ENCODE results near the gene ANTKMT. TPM values are rescaled to one million over a fixed set of nuclear protein-coding genes. Genes with fewer than 3 reads are reported as not detected.
"Not testable (repeated sequence)": the region's sequence is repeated elsewhere in the genome, so short reads cannot be mapped to it uniquely, and the experiment has no call there.

ANTKMT gene
- total and polyA plus RNA-seq, 4 donors, result 14.0 to 29.7 (median 19.7) TPM

- no peak for DNase-seq (ENCODE audit: low spot score)
- H3K4me3 ChIP-seq (ENCODE audit: low read depth in 1 of 3, low read length in 3 of 3), result no peak overlapping the region
- peaks cover 12 to 17% (median 15%) of the 10 kb centered on the region in 4 donors for H3K4me1 ChIP-seq (ENCODE audit: control insufficient read depth in 4 of 4, insufficient read depth in 4 of 4, low read length in 3 of 4)
- H3K27ac ChIP-seq (ENCODE audit: low read depth in 1 of 2, low read length in 2 of 2), result no peak overlapping the region
- 91% methylated on average over 15 of the region's 15 CpGs for WGBS
- no peak for TF ChIP-seq NR2F2 (IDR thresholded peaks at IDR 0.05)
- no peak for TF ChIP-seq RXRA (IDR thresholded peaks at IDR 0.05)
- TF ChIP-seq, protein P1, sequence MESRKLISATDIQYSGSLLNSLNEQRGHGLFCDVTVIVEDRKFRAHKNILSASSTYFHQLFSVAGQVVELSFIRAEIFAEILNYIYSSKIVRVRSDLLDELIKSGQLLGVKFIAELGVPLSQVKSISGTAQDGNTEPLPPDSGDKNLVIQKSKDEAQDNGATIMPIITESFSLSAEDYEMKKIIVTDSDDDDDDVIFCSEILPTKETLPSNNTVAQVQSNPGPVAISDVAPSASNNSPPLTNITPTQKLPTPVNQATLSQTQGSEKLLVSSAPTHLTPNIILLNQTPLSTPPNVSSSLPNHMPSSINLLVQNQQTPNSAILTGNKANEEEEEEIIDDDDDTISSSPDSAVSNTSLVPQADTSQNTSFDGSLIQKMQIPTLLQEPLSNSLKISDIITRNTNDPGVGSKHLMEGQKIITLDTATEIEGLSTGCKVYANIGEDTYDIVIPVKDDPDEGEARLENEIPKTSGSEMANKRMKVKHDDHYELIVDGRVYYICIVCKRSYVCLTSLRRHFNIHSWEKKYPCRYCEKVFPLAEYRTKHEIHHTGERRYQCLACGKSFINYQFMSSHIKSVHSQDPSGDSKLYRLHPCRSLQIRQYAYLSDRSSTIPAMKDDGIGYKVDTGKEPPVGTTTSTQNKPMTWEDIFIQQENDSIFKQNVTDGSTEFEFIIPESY (IDR thresholded peaks at IDR 0.05), result no peak
- TF ChIP-seq FOXA1 (IDR thresholded peaks at IDR 0.05), result no peak
- TF ChIP-seq HNF4A (conservative IDR thresholded peaks at IDR 0.05), result no peak
- no peaks in the 10 kb centered on the region for H3K27me3 ChIP-seq (ENCODE audit: control insufficient read depth in 4 of 4, insufficient read depth in 4 of 4, low read length in 3 of 4)
- no peaks in the 10 kb centered on the region for H3K9me3 ChIP-seq (ENCODE audit: control insufficient read depth in 4 of 4, low read length in 3 of 4)
- no peak overlapping the region for H3K9ac ChIP-seq (ENCODE audit: low read depth in 1 of 2, low read length in 2 of 2)
- H3K36me3 ChIP-seq (ENCODE audit: control insufficient read depth in 4 of 4, insufficient read depth in 3 of 4, low read depth in 1 of 4, low read length in 3 of 4), result peaks cover 0 to 7% (median 5%) of the 10 kb centered on the region in 4 donors
Measured at GRCh38 chr16:741986-742629, 21.2 kb downstream of the ANTKMT start.

DNA sequence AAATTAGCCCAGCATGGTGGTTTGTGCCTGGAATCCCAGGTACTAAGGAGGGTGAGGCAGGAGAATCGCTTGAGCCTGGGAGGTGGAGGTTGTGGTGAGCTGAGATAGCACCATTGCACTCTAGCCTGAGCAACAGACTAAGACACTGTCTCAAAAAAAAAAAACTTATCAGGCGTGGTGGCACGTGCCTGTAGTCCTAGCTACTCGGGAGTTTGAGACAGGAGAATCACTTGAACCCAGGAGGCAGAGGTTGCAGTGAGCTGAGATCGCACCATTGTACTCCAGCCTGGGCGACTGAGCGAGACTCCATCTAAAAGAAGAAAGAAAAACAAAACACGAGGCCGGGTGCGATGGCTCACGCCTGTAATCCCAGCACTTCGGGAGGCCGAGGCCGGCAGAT is 21.9 kb downstream of the ANTKMT start:
- H3K4me1 ChIP-seq (ENCODE audit: control insufficient read depth in 4 of 4, insufficient read depth in 4 of 4, low read length in 3 of 4), result peaks cover 12 to 17% (median 15%) of the 10 kb centered on the region in 4 donors
- not testable (repeated sequence) for H3K36me3 ChIP-seq (ENCODE audit: control insufficient read depth in 4 of 4, insufficient read depth in 3 of 4, low read depth in 1 of 4, low read length in 3 of 4); H3K9ac ChIP-seq (ENCODE audit: low read depth in 1 of 2, low read length in 2 of 2); H3K27ac ChIP-seq (ENCODE audit: low read depth in 1 of 2, low read length in 2 of 2); DNase-seq (ENCODE audit: low spot score); H3K9me3 ChIP-seq (ENCODE audit: control insufficient read depth in 4 of 4, low read length in 3 of 4); H3K27me3 ChIP-seq (ENCODE audit: control insufficient read depth in 4 of 4, insufficient read depth in 4 of 4, low read length in 3 of 4); H3K4me3 ChIP-seq (ENCODE audit: low read depth in 1 of 3, low read length in 3 of 3)
- 83% methylated on average over 14 of the region's 14 CpGs for WGBS

DNA sequence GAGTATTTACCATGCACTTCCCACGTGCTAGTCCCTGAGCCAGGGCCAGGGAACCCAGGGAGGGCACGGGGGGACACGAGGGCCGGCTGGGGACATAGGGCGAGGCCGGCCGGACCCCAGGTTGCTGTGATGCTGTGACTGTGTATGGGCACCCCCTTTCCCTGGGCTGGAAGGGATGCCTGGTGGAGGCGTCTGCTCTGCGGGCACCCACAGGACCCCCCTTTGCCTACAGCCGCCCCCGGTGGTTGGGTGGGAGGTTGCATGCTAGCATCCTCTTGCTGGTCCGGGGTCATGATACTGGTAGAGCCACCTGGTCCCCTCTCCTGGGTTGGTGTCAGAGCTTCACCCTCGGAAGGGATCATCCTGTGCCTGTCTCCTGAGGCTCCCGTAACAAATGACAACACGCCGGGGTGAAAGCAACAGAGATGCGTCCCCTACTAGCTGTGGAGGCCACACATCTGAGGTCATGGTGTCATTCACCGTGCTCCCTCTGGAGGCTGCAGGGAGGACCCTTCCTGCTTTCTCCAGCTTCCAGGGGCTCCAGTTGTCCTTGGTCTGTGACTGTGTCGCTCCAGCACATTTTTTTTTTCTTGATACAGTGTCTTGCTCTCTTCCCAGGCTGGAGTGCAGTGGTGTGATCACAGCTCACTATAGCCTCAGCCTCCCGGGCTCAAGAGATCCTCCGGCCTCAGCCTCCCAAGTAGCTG is 23.0 kb downstream of the ANTKMT start:
- DNase-seq (ENCODE audit: low spot score), result no peak
- WGBS, result 75% methylated on average over 21 of the region's 21 CpGs

More for the DNA sequence above, 23.0 kb downstream of the ANTKMT start:
- no peak overlapping the region for H3K4me3 ChIP-seq (ENCODE audit: low read depth in 1 of 3, low read length in 3 of 3)
- TF ChIP-seq HNF4A (conservative IDR thresholded peaks at IDR 0.05) (no peak), JUND (IDR thresholded peaks at IDR 0.05) (no peak), GABPA (IDR thresholded peaks at IDR 0.05 in 1 of 2, conservative IDR thresholded peaks at IDR 0.05 in 1 of 2) (no peak), NR2F2 (IDR thresholded peaks at IDR 0.05) (no peak), REST (IDR thresholded peaks at IDR 0.05) (no peak), RXRA (IDR thresholded peaks at IDR 0.05) (no peak), TAF1 (conservative IDR thresholded peaks at IDR 0.05) (no peak), RAD21 (IDR thresholded peaks at IDR 0.05) (no peak), FOXA1 (IDR thresholded peaks at IDR 0.05) (no peak), EGR1 (IDR thresholded peaks at IDR 0.05; ENCODE audit: low read depth in 2 of 2) (no peak), YY1 (IDR thresholded peaks at IDR 0.05) (no peak)
- TF ChIP-seq, protein P1 (IDR thresholded peaks at IDR 0.05), result no peak
- TF ChIP-seq, protein P2, sequence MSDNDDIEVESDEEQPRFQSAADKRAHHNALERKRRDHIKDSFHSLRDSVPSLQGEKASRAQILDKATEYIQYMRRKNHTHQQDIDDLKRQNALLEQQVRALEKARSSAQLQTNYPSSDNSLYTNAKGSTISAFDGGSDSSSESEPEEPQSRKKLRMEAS (IDR thresholded peaks at IDR 0.05), result no peak
- H3K27ac ChIP-seq (ENCODE audit: low read depth in 1 of 2, low read length in 2 of 2), result no peak overlapping the region
- H3K9me3 ChIP-seq (ENCODE audit: control insufficient read depth in 4 of 4, low read length in 3 of 4), result no peaks in the 10 kb centered on the region
- H3K9ac ChIP-seq (ENCODE audit: low read depth in 1 of 2, low read length in 2 of 2), result no peak overlapping the region
- no peaks in the 10 kb centered on the region for H3K36me3 ChIP-seq (ENCODE audit: control insufficient read depth in 4 of 4, insufficient read depth in 3 of 4, low read depth in 1 of 4, low read length in 3 of 4)
- no peaks in the 10 kb centered on the region for H3K27me3 ChIP-seq (ENCODE audit: control insufficient read depth in 4 of 4, insufficient read depth in 4 of 4, low read length in 3 of 4)
- H3K4me1 ChIP-seq (ENCODE audit: control insufficient read depth in 4 of 4, insufficient read depth in 4 of 4, low read length in 3 of 4), result peaks cover 12 to 17% (median 15%) of the 10 kb centered on the region in 4 donors

Data from liver (tissue), 9 donors.